Ovary (tissue), 3 donors: ENCODE data around the gene SFMBT2.

Experiments
- CTCF ChIP-seq, 3 donors: fragments of 450-650 bp in 2 of 3; fragments of 200-600 bp in 1 of 3; IDR thresholded peaks; one replicate each; pipeline versions ENCODE4 v1.5.1 to v1.8.0; 2016 to 2022; ENCODE audit warnings: antibody characterized with exemption in 3 of 3, mild to moderate bottlenecking in 1 of 3
- EP300 ChIP-seq: sonication (generic); formaldehyde crosslinking; IDR thresholded peaks from one replicate; pipeline ENCODE4 v1.6.1; 2017; ENCODE audit warnings: antibody characterized with exemption
- POLR2A ChIP-seq: fragments of 450-650 bp; IDR thresholded peaks from one replicate; pipeline ENCODE4 v1.6.1; 2017; ENCODE audit warnings: antibody characterized with exemption, mild to moderate bottlenecking, moderate library complexity
- donor health status: DM: no; HTN: no; CAD: no.

- TF ChIP-seq CTCF (IDR thresholded peaks at IDR 0.05) (no peak), POLR2A (no peak), EP300 (no peak)
These were observed 248.5 kb downstream of the SFMBT2 start for GRCh38 chr10:7162331-7162730.
